Liver (tissue), 3 donors: Measurements from ENCODE around the gene SUCLA2.

ENCODE experiments used
- CTCF ChIP-seq: fragments of 150-350 bp; IDR thresholded peaks from 2 replicates; pipeline ENCODE4 v1.5.1; 2017; ENCODE audit warnings: improper control_type of control experiment, low read depth, low read length; ENCODE audit not compliant: missing input control
- EGR1 ChIP-seq, 2 donors: IDR thresholded peaks; 2 replicates each; pipeline ENCODE4 v1.6.1; 2016 to 2018; ENCODE audit warnings: antibody characterized with exemption in 2 of 2, low read depth in 2 of 2
- FOXA1 ChIP-seq: IDR thresholded peaks from 2 replicates; pipeline ENCODE4 v1.6.1; 2016; ENCODE audit warnings: antibody characterized with exemption
- JUND ChIP-seq, 2 donors: IDR thresholded peaks; 2 replicates each; pipeline ENCODE4 v1.6.1; 2016; ENCODE audit warnings: antibody characterized with exemption in 2 of 2
- MAX ChIP-seq: IDR thresholded peaks from 2 replicates; pipeline ENCODE4 v1.6.1; 2016; ENCODE audit warnings: antibody characterized with exemption
- RAD21 ChIP-seq, 2 donors: IDR thresholded peaks; 2 replicates each; pipeline ENCODE4 v1.6.1; 2016; ENCODE audit warnings: antibody characterized with exemption in 2 of 2, mild to moderate bottlenecking in 2 of 2
- REST ChIP-seq: IDR thresholded peaks from 2 replicates; pipeline ENCODE4 v1.6.1; 2016; ENCODE audit warnings: antibody characterized with exemption, mild to moderate bottlenecking
- SP1 ChIP-seq: IDR thresholded peaks from 2 replicates; pipeline ENCODE4 v1.6.1; 2018; ENCODE audit warnings: antibody characterized with exemption, mild to moderate bottlenecking
- TAF1 ChIP-seq: conservative IDR thresholded peaks from 2 replicates; pipeline ENCODE4 v1.6.1; 2016; ENCODE audit warnings: antibody characterized with exemption, mild to moderate bottlenecking
- YY1 ChIP-seq: IDR thresholded peaks from 2 replicates; pipeline ENCODE4 v1.6.1; 2016; ENCODE audit warnings: antibody characterized with exemption, mild to moderate bottlenecking
- TF ChIP-seq, protein P1 (sequence below): IDR thresholded peaks from 2 replicates; pipeline ENCODE4 v1.6.1; 2016; ENCODE audit warnings: antibody characterized with exemption
- donor health status: healthy.
- donor health status: healthy.

- no peak for TF ChIP-seq CTCF
- TF ChIP-seq JUND (IDR thresholded peaks at IDR 0.05): no peak
- TF ChIP-seq, protein P1, sequence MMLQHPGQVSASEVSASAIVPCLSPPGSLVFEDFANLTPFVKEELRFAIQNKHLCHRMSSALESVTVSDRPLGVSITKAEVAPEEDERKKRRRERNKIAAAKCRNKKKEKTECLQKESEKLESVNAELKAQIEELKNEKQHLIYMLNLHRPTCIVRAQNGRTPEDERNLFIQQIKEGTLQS: no peak
- TF ChIP-seq EGR1 (IDR thresholded peaks at IDR 0.05; ENCODE audit: low read depth in 2 of 2): no peak
- no peak for TF ChIP-seq YY1
- no peak for TF ChIP-seq FOXA1
- no peak for TF ChIP-seq TAF1
- no peak for TF ChIP-seq MAX
- no peak for TF ChIP-seq REST
- no peak for TF ChIP-seq SP1
- TF ChIP-seq RAD21 (IDR thresholded peaks at IDR 0.05): no peak
Observed at GRCh38 chr13:47898080-47898479, 103.0 kb downstream of the SUCLA2 start.
